Measurements from ENCODE around the gene KCNN3.

KCNN3 gene

DNA sequence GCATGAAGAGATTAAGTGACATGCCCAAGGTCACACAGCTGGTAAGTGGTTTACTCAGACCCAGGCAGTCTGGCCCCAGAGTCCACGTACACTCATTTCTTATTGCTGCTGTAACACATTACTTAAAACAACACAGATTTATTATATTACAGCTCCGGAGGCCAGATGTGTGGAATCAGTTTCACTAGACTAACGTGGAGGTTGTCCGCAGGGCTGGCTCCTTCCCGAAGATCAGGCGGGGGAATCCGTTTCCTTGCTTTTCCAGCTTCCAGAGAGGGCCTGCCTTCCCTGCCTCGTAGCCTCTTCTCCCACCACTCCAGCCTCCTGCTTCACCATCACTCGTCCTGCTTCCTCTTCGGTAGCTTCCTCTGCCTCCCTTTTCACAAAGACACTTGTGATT, 81.2 kb downstream of the KCNN3 start:
- no peak for DNase-seq (ENCODE audit: low read depth)
- H3K4me3 ChIP-seq (ENCODE audit: low read length) = no peak overlapping the region
- TF ChIP-seq, protein P1, sequence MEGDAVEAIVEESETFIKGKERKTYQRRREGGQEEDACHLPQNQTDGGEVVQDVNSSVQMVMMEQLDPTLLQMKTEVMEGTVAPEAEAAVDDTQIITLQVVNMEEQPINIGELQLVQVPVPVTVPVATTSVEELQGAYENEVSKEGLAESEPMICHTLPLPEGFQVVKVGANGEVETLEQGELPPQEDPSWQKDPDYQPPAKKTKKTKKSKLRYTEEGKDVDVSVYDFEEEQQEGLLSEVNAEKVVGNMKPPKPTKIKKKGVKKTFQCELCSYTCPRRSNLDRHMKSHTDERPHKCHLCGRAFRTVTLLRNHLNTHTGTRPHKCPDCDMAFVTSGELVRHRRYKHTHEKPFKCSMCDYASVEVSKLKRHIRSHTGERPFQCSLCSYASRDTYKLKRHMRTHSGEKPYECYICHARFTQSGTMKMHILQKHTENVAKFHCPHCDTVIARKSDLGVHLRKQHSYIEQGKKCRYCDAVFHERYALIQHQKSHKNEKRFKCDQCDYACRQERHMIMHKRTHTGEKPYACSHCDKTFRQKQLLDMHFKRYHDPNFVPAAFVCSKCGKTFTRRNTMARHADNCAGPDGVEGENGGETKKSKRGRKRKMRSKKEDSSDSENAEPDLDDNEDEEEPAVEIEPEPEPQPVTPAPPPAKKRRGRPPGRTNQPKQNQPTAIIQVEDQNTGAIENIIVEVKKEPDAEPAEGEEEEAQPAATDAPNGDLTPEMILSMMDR (IDR thresholded peaks at IDR 0.05; ENCODE audit: insufficient read depth, low read depth, low read length, missing control alignments) = no peak

DNA sequence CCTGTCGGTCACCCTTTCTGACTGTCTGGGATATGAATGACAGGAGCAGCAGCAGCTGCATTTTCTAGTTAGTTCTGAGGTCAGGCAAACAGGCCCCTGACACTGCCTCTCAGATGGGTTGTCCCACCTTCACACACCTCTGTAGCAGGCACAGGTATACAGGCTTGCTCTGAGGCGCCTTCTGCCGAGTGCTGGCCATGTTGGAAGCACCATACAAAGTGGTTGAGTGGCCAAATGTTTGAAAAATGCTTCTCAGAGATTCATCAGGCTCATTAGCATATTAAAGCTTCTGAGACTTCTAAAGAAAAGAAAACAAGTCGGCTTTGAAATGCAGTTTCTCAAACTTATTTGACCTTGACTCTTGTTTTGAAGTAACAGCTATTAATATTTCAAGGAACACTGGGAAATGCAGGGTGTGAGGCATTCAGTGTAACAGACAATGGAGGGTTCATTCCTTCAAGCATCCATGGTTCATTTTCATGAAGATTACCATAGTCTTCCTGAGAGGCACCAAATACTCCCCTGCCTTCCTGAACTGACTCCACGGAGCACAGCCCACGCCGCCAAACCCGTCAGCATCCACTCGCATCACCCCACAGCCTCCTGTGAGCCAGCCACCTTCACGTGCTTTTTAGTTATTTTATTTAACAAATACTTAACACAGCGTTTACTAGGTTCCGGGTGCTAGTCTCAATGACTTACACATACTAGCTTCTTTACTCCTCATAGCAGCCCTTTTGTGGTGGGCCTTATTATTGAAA, 81.8 kb downstream of the KCNN3 start:
- TF ChIP-seq, protein P1 (IDR thresholded peaks at IDR 0.05; ENCODE audit: insufficient read depth, low read depth, low read length, missing control alignments) = no peak
- DNase-seq (ENCODE audit: low read depth) = no peak
- no peak overlapping the region for H3K4me3 ChIP-seq (ENCODE audit: low read length)

DNA sequence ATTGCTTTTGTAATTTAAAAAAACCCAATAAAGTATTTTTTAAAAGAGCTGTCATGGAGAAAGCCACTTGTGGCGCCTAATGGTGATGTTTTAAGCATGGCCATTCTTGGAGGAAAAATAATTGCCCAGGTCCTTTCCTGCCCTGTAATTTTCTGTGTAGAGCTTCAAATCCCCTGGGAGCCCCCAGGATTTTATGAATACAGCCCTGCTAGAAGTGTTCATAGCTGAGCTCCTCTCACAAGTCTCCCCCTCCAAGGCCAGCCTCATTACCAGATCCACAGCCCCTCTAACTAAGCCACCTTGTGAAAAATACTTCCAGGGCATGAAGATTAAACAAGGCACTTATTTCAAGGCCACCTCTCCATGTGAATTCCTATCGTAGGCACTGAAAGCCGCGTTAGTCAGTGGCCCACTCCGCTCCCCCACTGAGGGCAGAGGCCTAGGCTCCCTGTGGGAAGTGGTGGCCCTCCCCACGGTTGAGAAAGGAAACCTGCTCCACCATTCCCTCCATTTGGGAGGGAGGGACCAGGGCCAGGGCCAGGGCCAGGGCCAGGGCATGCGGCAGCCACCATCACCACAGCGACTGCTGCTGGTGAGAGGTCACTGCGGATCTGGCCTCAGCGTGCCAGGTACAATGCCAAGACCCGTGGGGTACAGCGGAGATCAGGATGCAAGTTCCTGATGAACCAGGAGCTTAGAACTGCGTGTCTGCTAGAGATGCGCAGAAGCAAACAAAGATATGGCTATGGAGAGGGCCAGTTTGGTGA, 83.1 kb downstream of the KCNN3 start:
- H3K4me3 ChIP-seq (ENCODE audit: low read length) = no peak overlapping the region
- no peak for DNase-seq (ENCODE audit: low read depth)
- TF ChIP-seq, protein P1 (IDR thresholded peaks at IDR 0.05; ENCODE audit: insufficient read depth, low read depth, low read length, missing control alignments) = no peak

DNA sequence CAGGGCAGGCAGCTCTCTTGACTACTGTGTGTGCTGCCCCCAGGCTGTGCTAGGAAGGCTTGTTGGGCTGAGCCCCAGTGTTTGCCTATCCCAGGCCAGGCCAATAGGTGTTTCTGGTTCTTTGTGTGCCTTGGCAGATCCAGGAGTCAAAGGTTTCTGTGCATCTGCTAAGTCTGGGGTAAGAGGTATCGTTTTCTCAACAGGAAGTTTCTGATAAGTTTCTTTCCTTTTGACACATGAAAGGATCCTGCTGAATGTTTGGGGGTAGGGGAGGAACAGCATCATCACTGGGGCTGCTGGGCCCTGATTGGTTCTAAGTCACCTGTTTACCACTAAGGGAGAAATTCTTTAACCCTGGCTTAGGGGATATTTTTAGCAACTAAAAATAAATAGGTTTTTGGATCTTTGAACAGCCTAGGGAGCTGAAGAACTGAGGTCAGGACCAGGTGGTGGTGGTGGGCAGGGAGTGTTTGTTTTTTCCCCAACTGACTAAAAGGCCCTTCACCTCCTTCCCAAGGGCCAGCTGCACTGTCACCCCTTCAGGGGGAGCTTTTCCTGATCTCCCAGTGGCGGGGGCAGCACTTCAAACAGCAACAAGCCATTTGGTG, 85.1 kb downstream of the KCNN3 start:
- no peak for DNase-seq (ENCODE audit: low read depth)
- no peak overlapping the region for H3K4me3 ChIP-seq (ENCODE audit: low read length)
- TF ChIP-seq, protein P1 (IDR thresholded peaks at IDR 0.05; ENCODE audit: insufficient read depth, low read depth, low read length, missing control alignments) = no peak

DNA sequence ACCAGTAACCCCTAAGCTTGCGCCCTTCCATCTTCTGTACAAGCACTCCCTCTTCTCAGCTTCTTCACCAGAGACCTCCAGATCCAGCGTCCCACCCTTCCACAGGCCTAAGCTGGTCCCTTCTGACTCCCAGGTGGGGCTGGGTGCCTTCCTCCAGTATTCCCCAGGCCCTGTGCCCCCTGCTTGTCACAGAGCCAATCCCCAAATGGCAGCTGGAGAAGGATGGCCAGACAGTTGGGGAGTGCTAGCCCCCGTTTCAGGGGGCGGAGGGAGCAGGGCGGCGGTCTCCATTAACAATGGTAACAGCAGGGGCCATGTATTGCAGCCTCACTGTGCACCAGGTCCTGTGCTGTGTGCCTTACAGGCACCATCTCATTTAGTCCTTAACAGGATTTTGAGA, 85.7 kb downstream of the KCNN3 start:
- TF ChIP-seq, protein P1 (IDR thresholded peaks at IDR 0.05; ENCODE audit: insufficient read depth, low read depth, low read length, missing control alignments) = no peak
- no peak for DNase-seq (ENCODE audit: low read depth)
- no peak overlapping the region for H3K4me3 ChIP-seq (ENCODE audit: low read length)

DNA sequence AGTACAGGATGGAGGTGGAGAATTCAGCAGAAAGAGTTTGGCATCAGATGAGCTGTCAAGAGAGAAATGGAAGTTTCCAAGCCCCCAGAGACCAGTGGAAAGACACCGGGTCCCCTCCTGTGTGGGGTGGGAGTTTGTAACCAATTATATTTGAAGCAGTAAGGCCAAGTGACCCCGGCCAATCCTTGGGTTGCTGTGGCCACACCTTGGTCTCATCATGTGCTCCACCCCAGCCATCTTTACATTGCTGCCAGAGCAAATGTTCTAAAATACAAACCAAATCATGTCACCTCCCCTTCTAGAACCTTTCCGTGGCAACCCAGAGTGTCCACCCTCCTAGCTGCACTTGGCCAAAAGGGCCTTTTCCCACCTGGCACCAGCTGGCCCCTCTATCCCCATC, 86.1 kb downstream of the KCNN3 start:
- TF ChIP-seq, protein P1 (IDR thresholded peaks at IDR 0.05; ENCODE audit: insufficient read depth, low read depth, low read length, missing control alignments) = no peak
- no peak for DNase-seq (ENCODE audit: low read depth)
- H3K4me3 ChIP-seq (ENCODE audit: low read length) = no peak overlapping the region
